A673 (cell line): ENCODE measurements around the gene PHF21A. TPM values are rescaled to one million over a fixed set of nuclear protein-coding genes. Genes with fewer than 3 reads are reported as not detected.
A peak's percentile ranks its signal among the peaks of the same experiment; 100 is the strongest.

Experiments
- BruUV-seq: library from RNA; stranded (reverse); fragments of 400-500 nt; replicated peaks from 2 replicates; lab custom pipeline; 2021; lab: Mats Ljungman, UMichigan
- CTCF ChIA-PET: fragments of 300-600 bp; sonication (Branson Sonifier 250); formaldehyde crosslinking; loops from one replicate; lab custom pipeline; 2022; ENCODE audit warnings: antibody characterized with exemption; lab: Charles Lee
- POLR2A ChIA-PET: fragments of 300-600 bp; sonication (Branson Sonifier 250); formaldehyde crosslinking; loops from one replicate; lab custom pipeline; 2022; ENCODE audit warnings: antibody characterized with exemption; ENCODE audit not compliant: low non-redundant PET; lab: Charles Lee
- DNase-seq: peaks from one replicate; pipeline ENCODE4 v3.0.0-alpha.2; 2015; ENCODE audit warnings: low spot score
- H3K27ac ChIP-seq: fragments of 200-600 bp; sonication (generic); 2 replicates; pipeline ENCODE4 v1.5.1; 2016; ENCODE audit warnings: mixed run types, low read depth, mild to moderate bottlenecking, mixed read lengths, antibody characterized with exemption, low read length; ENCODE audit not compliant: poor library complexity, severe bottlenecking
- H3K27me3 ChIP-seq: fragments of 200-600 bp; sonication (generic); replicated peaks from 2 replicates; pipeline ENCODE4 v1.6.1; 2017; ENCODE audit warnings: mixed run types, low read depth, mild to moderate bottlenecking, mixed read lengths, antibody characterized with exemption, low read length; ENCODE audit not compliant: insufficient read depth, poor library complexity
- H3K36me3 ChIP-seq: fragments of 200-600 bp; sonication (generic); 2 replicates; pipeline ENCODE4 v1.6.1; 2016; ENCODE audit warnings: mixed run types, mild to moderate bottlenecking, mixed read lengths, antibody characterized with exemption, low read length; ENCODE audit not compliant: insufficient read depth, poor library complexity, severe bottlenecking
- H3K4me1 ChIP-seq: fragments of 200-600 bp; sonication (generic); 2 replicates; pipeline ENCODE4 v1.6.1; 2017; ENCODE audit warnings: mixed run types, mild to moderate bottlenecking, mixed read lengths, antibody characterized with exemption, low read length; ENCODE audit not compliant: insufficient read depth, poor library complexity, severe bottlenecking
- H3K4me3 ChIP-seq: fragments of 200-600 bp; sonication (generic); 2 replicates; pipeline ENCODE4 v1.5.1; 2016; ENCODE audit warnings: low read depth, mixed run types, mild to moderate bottlenecking, mixed read lengths, low read length; ENCODE audit not compliant: poor library complexity, severe bottlenecking
- H3K9me3 ChIP-seq: fragments of 200-600 bp; sonication (generic); 2 replicates; pipeline ENCODE4 v1.6.1; 2016; ENCODE audit warnings: mixed run types, low read depth, mild to moderate bottlenecking, mixed read lengths, antibody characterized with exemption, low read length; ENCODE audit not compliant: poor library complexity, severe bottlenecking
- CTCF ChIP-seq: fragments of 300-800, 200-600 bp; sonication (generic); conservative IDR thresholded peaks from 2 replicates; pipeline ENCODE4 v1.5.1; 2017; ENCODE audit warnings: low read depth, mild to moderate bottlenecking, antibody characterized with exemption, low read length, moderate library complexity, mixed read lengths
- EZH2 ChIP-seq: fragments of 200-600 bp; sonication (generic); IDR thresholded peaks from 2 replicates; pipeline ENCODE4 v1.6.1; 2017; ENCODE audit warnings: borderline replicate concordance, low read depth, mild to moderate bottlenecking, mixed read lengths, antibody characterized with exemption, low read length; ENCODE audit not compliant: poor library complexity, severe bottlenecking
- intact Hi-C: fragments of 100-400 bp; cut with micrococcal nuclease; formaldehyde crosslinking; loops from one replicate; pipeline ENCODE4 v1.10.0; 2022; ENCODE audit not compliant: unreplicated experiment
- total RNA-seq: library from RNA; stranded (reverse); gene quantifications from 2 replicates; pipeline ENCODE4 v1.2.3, GENCODE V29; 2021

Gene PHF21A
- total RNA-seq, 1 experiment from 2014 or later = 77.2 TPM

GRCh38 chr11:45925550-45925949, 195.7 kb downstream of the PHF21A start:
- Histone ChIP-seq H3K36me3 (no peaks in the 10 kb centered on the region), H3K4me1 (peaks cover 7% of the 10 kb centered on the region), H3K27me3 (no peaks in the 10 kb centered on the region), H3K27ac (no peak overlapping the region), H3K4me3 (no peak overlapping the region), H3K9me3 (no peaks in the 10 kb centered on the region)
- intact Hi-C loops = no loop called here
- TF ChIP-seq EZH2 = no peak
- TF ChIP-seq CTCF = no peak
- no TSS peak for BruUV-seq
- ChIA-PET CTCF (no interaction called here), POLR2A (no interaction called here)
- DNase-seq = no peak

- Histone ChIP-seq H3K4me1 (peaks cover 7% of the 10 kb centered on the region), H3K27me3 (no peaks in the 10 kb centered on the region), H3K4me3 (no peak overlapping the region), H3K36me3 (no peaks in the 10 kb centered on the region), H3K9me3 (no peaks in the 10 kb centered on the region), H3K27ac (no peak overlapping the region)
- TF ChIP-seq CTCF = no peak
- no peak for TF ChIP-seq EZH2
- ChIA-PET CTCF (interaction anchor here (0.7 to 0.8 kb wide), 2 partner anchors 38 to 71 kb away, joined by 3 to 4 read pairs; no protein-coding TSS in a partner anchor), POLR2A (no interaction called here)
- no peak for DNase-seq
- intact Hi-C loops = no loop called here
- TSS peak; percentile 36 for BruUV-seq
Measured at GRCh38 chr11:45924927-45925326, 196.3 kb downstream of the PHF21A start.

- BruUV-seq = no TSS peak
- no peaks in the 10 kb centered on the region for H3K36me3 ChIP-seq
- peaks cover 7% of the 10 kb centered on the region for H3K4me1 ChIP-seq
- DNase-seq = no peak
- ChIA-PET CTCF (interaction anchor here (0.7 to 0.8 kb wide), 2 partner anchors 39 to 71 kb away, joined by 3 to 4 read pairs; no protein-coding TSS in a partner anchor), POLR2A (interaction anchor here (0.5 kb wide), 1 partner anchor 410 kb away, joined by 5 read pairs; no protein-coding TSS in a partner anchor)
- TF ChIP-seq EZH2 = no peak
- TF ChIP-seq CTCF = no peak
- no peaks in the 10 kb centered on the region for H3K9me3 ChIP-seq
- H3K27ac ChIP-seq = no peak overlapping the region
- H3K4me3 ChIP-seq = no peak overlapping the region
- no peaks in the 10 kb centered on the region for H3K27me3 ChIP-seq
- intact Hi-C loops = no loop called here
Measured at GRCh38 chr11:45924036-45924915, 197.0 kb downstream of the PHF21A start.
